Hepatocyte (in vitro differentiated cells): Measurements from ENCODE around the gene COBL.

ENCODE experiments used
- CTCF ChIP-seq: fragments of 200-600 bp; sonication (generic); IDR thresholded peaks from 2 replicates; pipeline ENCODE4 v1.5.1; 2016; ENCODE audit warnings: antibody characterized with exemption, mild to moderate bottlenecking; ENCODE audit not compliant: poor library complexity
- EZH2 ChIP-seq: fragments of 200-600 bp; sonication (generic); IDR thresholded peaks from 2 replicates; pipeline ENCODE4 v1.6.1; 2016; ENCODE audit warnings: antibody characterized with exemption, mild to moderate bottlenecking, borderline replicate concordance

GRCh38 chr7:51113962-51114361 lies 202.6 kb downstream of the COBL start:
- TF ChIP-seq EZH2, result no peak
- TF ChIP-seq CTCF, result no peak
